ENCODE results near the gene ITCH. TPM values are rescaled to one million over a fixed set of nuclear protein-coding genes. Genes with fewer than 3 reads are reported as not detected.
A peak's percentile ranks its signal among the peaks of the same experiment; 100 is the strongest.

The ITCH gene
- total RNA-seq, 1 donor from 2014 or later = 42.8 TPM

- DNase-seq (ENCODE audit: extremely low read depth, low read depth, low spot score) = peak; percentile 88
Observed at GRCh38 chr20:34525709-34526416, 162.8 kb downstream of the ITCH start.

GRCh38 chr20:34526466-34526865 lies 163.4 kb downstream of the ITCH start:
- DNase-seq (ENCODE audit: extremely low read depth, low read depth, low spot score) = no peak

GRCh38 chr20:34527016-34527415 lies 163.9 kb downstream of the ITCH start:
- DNase-seq (ENCODE audit: extremely low read depth, low read depth, low spot score) = no peak

GRCh38 chr20:34528921-34529297 lies 165.8 kb downstream of the ITCH start:
- no peak for DNase-seq (ENCODE audit: extremely low read depth, low read depth, low spot score)

- DNase-seq (ENCODE audit: extremely low read depth, low read depth, low spot score) = no peak
Observed at GRCh38 chr20:34529742-34530141, 166.7 kb downstream of the ITCH start.

- DNase-seq (ENCODE audit: extremely low read depth, low read depth, low spot score) = no peak
Observed at GRCh38 chr20:34530342-34530741, 167.3 kb downstream of the ITCH start.

GRCh38 chr20:34531608-34532265 lies 168.7 kb downstream of the ITCH start:
- no peak for DNase-seq (ENCODE audit: extremely low read depth, low read depth, low spot score)

GRCh38 chr20:34532320-34532719 lies 169.2 kb downstream of the ITCH start:
- DNase-seq (ENCODE audit: extremely low read depth, low read depth, low spot score) = no peak

GRCh38 chr20:34532756-34533155 lies 169.7 kb downstream of the ITCH start:
- DNase-seq (ENCODE audit: extremely low read depth, low read depth, low spot score) = no peak

- no peak for DNase-seq (ENCODE audit: extremely low read depth, low read depth, low spot score)
Observed at GRCh38 chr20:34534391-34535165, 171.5 kb downstream of the ITCH start.

- DNase-seq (ENCODE audit: extremely low read depth, low read depth, low spot score) = no peak
Observed at GRCh38 chr20:34535301-34535840, 172.3 kb downstream of the ITCH start.

- no peak for DNase-seq (ENCODE audit: extremely low read depth, low read depth, low spot score)
Observed at GRCh38 chr20:34535857-34536256, 172.8 kb downstream of the ITCH start.

- DNase-seq (ENCODE audit: extremely low read depth, low read depth, low spot score) = no peak
Observed at GRCh38 chr20:34536798-34537394, 173.8 kb downstream of the ITCH start.

- DNase-seq (ENCODE audit: extremely low read depth, low read depth, low spot score) = no peak
Observed at GRCh38 chr20:34537651-34538050, 174.6 kb downstream of the ITCH start.

GRCh38 chr20:34538671-34539123 lies 175.6 kb downstream of the ITCH start:
- DNase-seq (ENCODE audit: extremely low read depth, low read depth, low spot score) = no peak

GRCh38 chr20:34539756-34540155 lies 176.7 kb downstream of the ITCH start:
- no peak for DNase-seq (ENCODE audit: extremely low read depth, low read depth, low spot score)

GRCh38 chr20:34540596-34541263 lies 177.7 kb downstream of the ITCH start:
- DNase-seq (ENCODE audit: extremely low read depth, low read depth, low spot score) = no peak

GRCh38 chr20:34541264-34541901 lies 178.3 kb downstream of the ITCH start:
- no peak for DNase-seq (ENCODE audit: extremely low read depth, low read depth, low spot score)

GRCh38 chr20:34541917-34542316 lies 178.8 kb downstream of the ITCH start:
- DNase-seq (ENCODE audit: extremely low read depth, low read depth, low spot score) = no peak

GRCh38 chr20:34542439-34542838 lies 179.4 kb downstream of the ITCH start:
- DNase-seq (ENCODE audit: extremely low read depth, low read depth, low spot score) = no peak

All from glomerular endothelial cell (primary cell).